Stimulated activated CD4-positive, alpha-beta T cell treated with anti-CD3 and anti-CD28 coated beads, Interleukin-4, amount 100 ng/mL, for 4 hours (primary cell): Measurements from ENCODE around the gene MARCOL.

ENCODE experiments used
- DNase-seq, 2 experiments: peaks; one replicate each; pipeline ENCODE4 v3.0.0-alpha.2; 2020

MARCOL gene, protein sequence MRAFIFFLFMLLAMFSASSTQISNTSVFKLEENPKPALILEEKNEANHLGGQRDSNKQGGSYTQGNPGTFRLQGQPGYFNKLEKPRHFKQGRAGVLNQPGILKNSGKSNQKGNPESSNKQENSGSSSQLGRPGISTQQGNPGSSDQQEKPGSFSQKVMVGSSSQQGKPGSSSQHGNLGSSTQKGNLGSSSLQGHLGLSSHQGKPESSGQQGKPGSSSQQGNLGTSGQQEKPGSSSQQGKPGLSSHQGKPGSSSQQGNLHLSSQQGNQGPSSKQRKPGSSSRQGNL

GRCh38 chr5:148238418-148238794 is at the start of gene MARCOL:
MARCOL (plus strand) TSS chr5:148238525; CDS start chr5:148238598, 73 bp downstream.
- no peak for DNase-seq

DNA sequence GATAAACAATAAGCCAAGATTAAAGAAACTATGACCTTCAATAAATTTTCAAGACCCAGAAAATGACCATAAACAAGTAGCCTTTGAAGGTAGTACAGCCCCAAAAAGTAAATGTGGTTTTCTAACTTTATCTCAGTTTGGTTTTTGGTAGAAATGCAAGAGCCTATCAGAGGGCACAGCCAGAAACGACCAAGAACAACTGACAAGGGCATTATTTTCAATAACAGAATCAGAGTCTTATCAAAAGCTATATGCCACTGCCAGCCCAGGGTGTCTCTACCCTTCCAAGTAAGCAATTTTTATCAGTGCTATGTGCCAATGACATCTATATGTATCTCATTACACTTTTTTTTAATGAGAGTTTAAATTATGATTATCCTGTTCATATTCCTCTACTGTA is 47.3 kb upstream of the MARCOL start:
- DNase-seq = no peak

DNA sequence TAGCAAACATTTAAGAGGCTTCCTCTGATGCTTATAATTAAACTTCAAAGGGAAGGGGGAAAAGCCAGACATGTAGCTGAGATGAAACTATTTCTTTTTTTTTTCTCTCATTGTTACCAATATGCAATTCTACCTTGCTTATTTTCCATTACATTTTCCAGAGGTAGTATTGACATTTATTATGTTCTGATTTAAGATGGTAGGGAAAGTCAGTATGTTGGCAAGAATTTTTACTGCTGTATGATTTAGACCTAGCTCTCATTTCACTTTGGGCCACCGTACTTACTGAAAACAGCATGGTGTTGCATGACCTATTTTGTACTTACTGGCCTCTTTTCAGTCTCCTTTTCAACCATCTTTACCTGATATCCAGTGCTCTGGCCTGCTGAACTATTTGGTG is 45.1 kb upstream of the MARCOL start:
- no peak for DNase-seq

GRCh38 chr5:148201151-148201550 is 37.2 kb upstream of the MARCOL start:
- DNase-seq = no peak

DNA sequence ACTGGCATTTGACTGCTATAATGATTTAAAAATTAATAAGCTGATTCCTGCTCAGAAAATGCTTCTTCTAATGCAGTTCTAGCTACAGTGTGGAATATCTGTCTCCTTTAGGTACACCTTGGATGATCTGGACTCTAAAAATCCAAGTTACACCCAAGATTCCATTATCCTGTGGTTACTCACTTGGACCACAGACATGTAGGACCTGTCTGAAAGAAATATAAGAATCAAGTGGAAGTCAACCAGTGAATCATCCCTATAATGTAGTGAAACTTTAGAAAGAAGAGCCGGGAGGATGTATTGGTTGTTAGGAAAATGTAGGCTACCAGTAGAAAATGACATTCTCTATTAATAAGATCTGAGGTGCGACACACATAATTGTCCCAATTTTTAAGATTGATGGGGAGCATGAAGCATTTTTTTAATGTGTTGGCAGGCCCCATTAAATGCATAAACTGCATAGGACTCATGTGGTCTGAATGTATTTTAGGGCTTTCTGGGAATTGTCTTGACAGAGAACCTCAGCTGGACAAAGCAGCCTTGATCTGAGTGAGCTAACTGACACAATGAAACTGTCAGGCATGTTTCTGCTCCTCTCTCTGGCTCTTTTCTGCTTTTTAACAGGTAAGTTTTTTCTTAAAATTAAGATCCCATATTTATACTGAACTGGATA is 35.7 kb upstream of the MARCOL start, which contains the start of gene SPINK6:
SPINK6 (plus strand) TSS at position 512 of the 673 bp plus-strand sequence; CDS start at position 567, 55 bp downstream.
- no peak for DNase-seq

- no peak for DNase-seq
Observed at GRCh38 chr5:148205044-148205806, 33.1 kb upstream of the MARCOL start.

- no peak for DNase-seq
Observed at GRCh38 chr5:148205865-148206264, 32.5 kb upstream of the MARCOL start.

DNA sequence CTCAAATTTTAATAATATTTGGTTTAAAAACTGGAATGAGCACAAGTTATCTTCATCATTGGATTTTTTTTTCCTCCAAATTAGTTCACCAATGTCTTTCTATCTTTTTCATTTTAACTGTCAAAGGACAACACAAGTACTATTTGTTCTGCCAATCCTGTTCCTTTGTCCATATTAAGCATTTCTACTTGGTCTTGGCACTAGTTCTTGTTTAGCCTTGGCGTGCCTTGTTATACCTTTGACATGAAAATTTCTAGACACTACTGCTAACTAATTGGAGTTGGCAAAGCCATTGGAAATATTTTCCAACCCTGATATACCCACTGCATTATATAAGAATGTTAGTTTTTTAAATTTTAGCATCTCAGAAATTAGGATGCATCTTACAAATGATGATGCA is 31.7 kb upstream of the MARCOL start:
- no peak for DNase-seq

GRCh38 chr5:148208226-148208625 is 30.1 kb upstream of the MARCOL start:
- DNase-seq = no peak

- DNase-seq = no peak
Observed at GRCh38 chr5:148209151-148209770, 29.1 kb upstream of the MARCOL start.

DNA sequence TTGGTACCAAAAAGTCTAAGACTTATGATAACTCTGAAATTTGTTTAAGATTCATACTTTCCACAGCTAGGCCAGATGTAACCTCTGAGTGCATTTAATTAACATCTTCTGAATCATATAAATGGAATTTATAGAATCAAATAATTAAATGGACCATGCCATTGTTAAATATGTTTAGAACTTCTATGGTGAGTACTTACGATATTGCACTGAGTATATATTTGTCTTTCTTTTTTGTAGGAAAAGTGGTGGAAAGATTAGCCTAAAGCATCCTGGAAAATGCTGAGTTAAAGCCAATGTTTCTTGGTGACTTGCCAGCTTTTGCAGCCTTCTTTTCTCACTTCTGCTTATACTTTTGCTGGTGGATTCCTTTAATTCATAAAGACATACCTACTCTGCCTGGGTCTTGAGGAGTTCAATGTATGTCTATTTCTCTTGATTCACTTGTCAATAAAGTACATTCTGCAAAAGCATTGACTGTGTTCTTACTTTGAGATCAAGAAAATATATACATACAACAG is 23.6 kb upstream of the MARCOL start:
- DNase-seq = no peak

GRCh38 chr5:148221508-148221907 is 16.8 kb upstream of the MARCOL start:
- DNase-seq = no peak

DNA sequence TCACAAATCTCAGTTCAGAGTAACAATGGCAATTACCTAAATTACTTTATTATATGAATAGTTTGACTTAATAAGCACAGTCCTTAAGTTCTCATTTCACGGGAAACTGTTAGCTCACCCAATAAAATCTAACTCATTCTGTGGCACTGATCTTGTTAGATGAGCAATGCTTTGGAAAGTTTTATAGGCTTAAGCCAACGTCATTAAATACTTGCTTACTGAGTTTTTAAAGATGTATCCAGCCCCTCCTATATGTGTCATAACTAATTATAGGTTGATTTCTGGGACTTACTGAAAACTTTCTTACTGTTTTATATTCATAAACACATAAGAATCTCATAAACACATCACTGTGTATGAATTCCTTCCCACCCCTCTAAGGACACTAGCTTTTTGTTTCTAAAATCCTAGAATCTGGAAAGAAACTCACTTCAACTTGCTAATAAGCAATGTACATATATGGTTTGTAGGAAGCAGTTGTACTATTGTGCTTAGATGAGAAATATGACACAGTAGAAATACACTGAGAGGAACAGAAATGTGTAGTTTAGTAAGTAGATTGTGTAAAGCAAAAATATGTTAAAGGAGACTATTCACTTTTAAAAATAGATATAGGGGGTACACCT is 14.1 kb upstream of the MARCOL start:
- no peak for DNase-seq

- no peak for DNase-seq
Observed at GRCh38 chr5:148228392-148228984, 9.8 kb upstream of the MARCOL start.

DNA sequence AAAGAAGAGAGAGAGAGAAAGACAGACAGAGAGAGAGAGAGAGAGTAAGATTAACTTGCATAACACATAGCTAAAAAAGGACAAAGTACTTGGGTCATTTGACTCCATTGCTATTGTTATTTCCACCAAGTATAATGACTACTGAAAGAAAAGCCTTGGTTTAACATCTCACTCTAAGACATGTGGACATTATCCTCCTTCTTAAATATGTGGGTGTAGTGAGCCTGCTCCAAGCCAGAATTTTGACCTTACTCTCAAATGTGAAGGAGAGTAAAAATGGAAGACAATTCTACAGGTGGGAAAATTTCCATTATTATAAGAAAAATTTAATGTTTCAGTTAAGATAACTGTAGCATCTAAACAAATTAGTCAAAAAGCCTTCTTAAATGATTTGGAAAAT is 8.5 kb upstream of the MARCOL start:
- DNase-seq = no peak

DNA sequence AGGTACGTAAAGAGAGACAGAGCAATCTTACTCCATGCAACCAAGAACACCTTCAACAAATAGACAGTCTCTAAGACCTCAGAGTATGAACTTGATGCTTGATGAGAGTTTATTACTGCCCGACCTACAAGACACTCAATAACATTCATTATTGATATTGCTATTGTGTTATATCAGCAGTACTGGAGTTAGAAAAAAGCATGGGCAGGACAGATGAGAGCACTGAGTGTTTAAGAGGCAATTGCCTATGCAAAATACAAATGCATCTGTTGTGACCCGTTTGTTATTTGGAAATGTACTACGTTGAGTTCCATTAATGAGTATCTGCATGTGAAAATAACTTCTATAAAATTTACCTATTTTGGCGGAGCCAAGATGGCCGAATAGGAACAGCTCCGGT is 8.1 kb upstream of the MARCOL start:
- no peak for DNase-seq

- DNase-seq = no peak
Observed at GRCh38 chr5:148237785-148238417, 424 bp upstream of the MARCOL start.

DNA sequence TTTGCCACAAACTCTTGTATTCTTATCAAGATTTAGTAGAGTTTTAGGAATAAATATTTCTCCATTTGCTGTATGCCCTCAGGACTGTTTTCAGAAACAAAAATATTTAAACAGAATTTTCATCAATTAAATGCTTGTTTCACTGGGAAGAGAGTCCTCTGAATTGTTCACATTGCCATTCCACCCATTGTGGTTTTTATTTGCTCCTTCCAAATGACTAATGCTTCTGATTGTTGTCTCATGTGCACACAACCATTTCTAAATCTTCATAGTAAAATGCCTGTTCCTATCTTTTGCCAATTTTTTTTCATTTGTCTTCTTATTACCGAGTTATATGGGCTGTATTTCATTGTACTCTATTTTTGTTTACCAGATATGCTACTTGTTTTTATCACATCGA is 10.6 kb downstream of the MARCOL start:
- DNase-seq = no peak

GRCh38 chr5:148255456-148255855 is 17.1 kb downstream of the MARCOL start:
- no peak for DNase-seq

DNA sequence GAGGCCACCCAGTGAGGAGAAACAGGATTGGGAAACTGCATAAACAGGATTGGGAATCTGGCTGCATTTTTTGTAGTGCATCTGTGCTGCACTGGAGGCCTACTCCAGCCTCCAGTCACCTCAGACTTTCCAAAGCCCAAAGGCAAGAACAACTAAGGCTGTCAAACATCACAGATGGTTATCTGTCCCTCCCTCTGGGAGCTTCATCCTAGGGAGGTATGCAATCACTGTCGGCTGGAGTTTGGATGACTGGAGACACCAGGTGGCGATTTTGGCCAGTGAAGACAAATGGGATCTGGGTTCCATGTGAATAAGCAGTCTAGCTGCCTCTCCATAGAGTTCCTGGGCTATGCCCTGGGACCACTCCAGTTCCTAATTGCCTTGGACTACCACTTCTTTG is 21.0 kb downstream of the MARCOL start:
- DNase-seq = no peak

- no peak for DNase-seq
Observed at GRCh38 chr5:148261221-148261620, 22.9 kb downstream of the MARCOL start.

GRCh38 chr5:148267962-148268361 is 29.6 kb downstream of the MARCOL start:
- DNase-seq = no peak
